ENCODE data around the gene HOXC5.
A peak's percentile ranks its signal among the peaks of the same experiment; 100 is the strongest.

The HOXC5 gene

DNA sequence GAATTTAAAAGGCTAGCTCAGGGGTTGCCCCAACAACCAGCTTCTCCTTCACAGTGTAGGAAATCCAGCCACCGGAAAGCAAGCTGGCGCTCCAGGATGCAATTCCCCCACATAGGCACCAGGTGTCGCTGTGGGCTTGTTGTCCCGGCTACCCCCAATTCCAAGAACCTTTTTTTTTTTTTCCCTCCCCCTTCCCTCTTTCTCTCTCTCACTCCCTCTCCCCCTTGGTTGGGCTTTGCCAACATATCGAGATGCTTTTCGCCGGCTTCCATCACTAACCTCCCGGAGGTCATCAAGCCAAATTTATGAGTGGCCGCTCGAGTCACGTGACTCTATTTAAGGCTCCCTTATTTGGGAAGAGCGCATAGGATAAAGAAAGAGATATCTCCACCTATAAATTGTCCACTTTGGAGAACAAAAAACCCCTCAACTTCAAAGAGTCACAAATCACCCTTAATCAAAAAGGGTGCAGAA, at the start of gene HOXC5:
HOXC5 (plus strand) TSS at position 424 of the 474 bp plus-strand sequence. CDS start 73 bp downstream, outside the sequence.
- no peak within 1 kb of the TSS for H3K4me3 ChIP-seq (ENCODE audit: low read depth, low read length)
- TF ChIP-seq, protein P1, sequence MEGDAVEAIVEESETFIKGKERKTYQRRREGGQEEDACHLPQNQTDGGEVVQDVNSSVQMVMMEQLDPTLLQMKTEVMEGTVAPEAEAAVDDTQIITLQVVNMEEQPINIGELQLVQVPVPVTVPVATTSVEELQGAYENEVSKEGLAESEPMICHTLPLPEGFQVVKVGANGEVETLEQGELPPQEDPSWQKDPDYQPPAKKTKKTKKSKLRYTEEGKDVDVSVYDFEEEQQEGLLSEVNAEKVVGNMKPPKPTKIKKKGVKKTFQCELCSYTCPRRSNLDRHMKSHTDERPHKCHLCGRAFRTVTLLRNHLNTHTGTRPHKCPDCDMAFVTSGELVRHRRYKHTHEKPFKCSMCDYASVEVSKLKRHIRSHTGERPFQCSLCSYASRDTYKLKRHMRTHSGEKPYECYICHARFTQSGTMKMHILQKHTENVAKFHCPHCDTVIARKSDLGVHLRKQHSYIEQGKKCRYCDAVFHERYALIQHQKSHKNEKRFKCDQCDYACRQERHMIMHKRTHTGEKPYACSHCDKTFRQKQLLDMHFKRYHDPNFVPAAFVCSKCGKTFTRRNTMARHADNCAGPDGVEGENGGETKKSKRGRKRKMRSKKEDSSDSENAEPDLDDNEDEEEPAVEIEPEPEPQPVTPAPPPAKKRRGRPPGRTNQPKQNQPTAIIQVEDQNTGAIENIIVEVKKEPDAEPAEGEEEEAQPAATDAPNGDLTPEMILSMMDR (IDR thresholded peaks at IDR 0.05; ENCODE audit: low read depth, low read length, missing control alignments), result peak; percentile 98
- no peak for DNase-seq (ENCODE audit: low read depth)

DNA sequence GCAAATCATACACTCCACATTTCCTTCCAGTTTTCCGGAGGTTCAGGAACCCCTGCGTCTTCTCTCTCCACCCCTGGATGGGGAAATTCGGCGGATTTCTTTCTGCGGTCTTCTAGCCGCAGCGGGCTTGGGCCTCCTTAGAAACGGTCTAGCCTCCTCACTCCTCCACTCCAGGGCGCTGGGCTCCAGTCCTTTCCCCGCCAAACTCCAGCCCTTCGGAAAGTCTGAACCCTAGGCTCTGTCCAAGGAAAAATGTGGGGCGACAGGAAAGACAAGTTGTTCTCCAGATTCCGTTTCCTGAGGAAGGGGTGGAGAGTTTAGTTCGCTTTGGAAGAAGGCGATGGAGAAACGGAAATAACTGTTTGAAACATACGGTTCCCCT, 49.3 kb upstream of the HOXC5 start:
- no peak overlapping the region for H3K4me3 ChIP-seq (ENCODE audit: low read depth, low read length)
- DNase-seq (ENCODE audit: low read depth), result no peak
- TF ChIP-seq, protein P1 (IDR thresholded peaks at IDR 0.05; ENCODE audit: low read depth, low read length, missing control alignments), result no peak

DNA sequence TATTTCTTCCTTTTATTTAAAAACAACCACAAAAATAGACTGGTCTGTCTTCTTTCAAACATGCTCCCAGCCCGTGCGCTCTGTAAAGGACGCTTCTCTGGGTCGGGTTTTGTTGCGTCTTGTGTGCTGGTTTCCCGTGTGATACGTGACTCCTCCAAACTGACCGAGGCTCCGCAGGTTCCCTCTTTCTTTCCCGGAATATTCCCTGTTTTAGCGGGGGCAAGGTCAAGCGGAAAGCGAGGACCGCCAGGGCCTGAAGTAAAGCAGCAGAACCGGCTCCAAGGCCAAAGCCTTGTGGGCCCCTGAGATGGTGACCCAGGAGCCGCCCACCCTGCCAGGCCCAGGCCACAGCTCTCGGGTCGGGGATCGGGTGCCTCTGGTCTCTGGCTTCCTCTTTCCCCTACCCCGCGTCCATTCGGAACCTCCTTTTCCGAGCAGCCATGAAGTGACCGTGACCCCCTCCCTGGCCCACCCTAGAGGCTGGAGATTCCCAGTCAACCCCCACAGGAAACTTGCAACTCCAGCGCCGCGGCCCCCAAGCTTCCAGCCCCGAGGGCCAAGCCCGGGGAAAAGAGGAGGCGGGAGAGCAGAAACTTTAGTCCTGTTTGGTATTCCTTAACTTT, 48.8 kb upstream of the HOXC5 start:
- TF ChIP-seq, protein P1 (IDR thresholded peaks at IDR 0.05; ENCODE audit: low read depth, low read length, missing control alignments), result no peak
- no peak overlapping the region for H3K4me3 ChIP-seq (ENCODE audit: low read depth, low read length)

DNA sequence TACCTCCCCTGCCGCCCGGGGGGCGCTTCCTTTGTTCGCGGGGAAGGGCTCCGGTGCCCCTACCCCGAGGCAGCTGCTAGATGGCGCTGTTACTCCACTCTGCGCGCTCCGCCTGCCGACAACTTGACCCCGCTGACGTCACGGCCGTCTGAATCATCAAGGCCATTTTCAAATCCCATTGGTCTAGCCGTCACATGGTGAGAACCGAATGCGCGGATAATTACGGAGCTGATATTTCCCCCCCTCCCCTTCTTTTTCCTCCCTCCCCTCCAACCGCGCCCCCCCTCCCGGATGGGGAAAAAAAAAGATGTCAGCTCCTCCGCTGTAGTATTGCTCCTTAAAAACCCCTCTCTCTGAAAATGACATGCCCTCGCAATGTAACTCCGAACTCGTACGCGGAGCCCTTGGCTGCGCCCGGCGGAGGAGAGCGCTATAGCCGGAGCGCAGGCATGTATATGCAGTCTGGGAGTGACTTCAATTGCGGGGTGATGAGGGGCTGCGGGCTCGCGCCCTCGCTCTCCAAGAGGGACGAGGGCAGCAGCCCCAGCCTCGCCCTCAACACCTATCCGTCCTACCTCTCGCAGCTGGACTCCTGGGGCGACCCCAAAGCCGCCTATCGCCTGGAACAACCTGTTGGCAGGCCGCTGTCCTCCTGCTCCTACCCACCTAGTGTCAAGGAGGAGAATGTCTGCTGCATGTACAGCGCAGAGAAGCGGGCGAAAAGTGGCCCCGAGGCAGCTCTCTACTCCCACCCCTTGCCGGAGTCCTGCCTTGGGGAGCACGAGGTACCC, 47.8 kb upstream of the HOXC5 start, which contains the start of gene HOXC10:
HOXC10 (plus strand) TSS at position 246 of the 791 bp plus-strand sequence; CDS start at position 360, 114 bp downstream.
- DNase-seq (ENCODE audit: low read depth), result no peak
- TF ChIP-seq, protein P1 (IDR thresholded peaks at IDR 0.05; ENCODE audit: low read depth, low read length, missing control alignments), result peak; percentile 77
- H3K4me3 ChIP-seq (ENCODE audit: low read depth, low read length), result no peak within 1 kb of the TSS

More for the DNA sequence above, 48.8 kb upstream of the HOXC5 start:
- DNase-seq (ENCODE audit: low read depth), result no peak

DNA sequence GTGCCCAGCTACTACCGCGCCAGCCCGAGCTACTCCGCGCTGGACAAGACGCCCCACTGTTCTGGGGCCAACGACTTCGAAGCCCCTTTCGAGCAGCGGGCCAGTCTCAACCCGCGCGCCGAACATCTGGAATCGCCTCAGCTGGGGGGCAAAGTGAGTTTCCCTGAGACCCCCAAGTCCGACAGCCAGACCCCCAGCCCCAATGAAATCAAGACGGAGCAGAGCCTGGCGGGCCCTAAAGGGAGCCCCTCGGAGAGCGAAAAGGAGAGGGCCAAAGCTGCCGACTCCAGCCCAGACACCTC, 47.2 kb upstream of the HOXC5 start:
- H3K4me3 ChIP-seq (ENCODE audit: low read depth, low read length), result no peak overlapping the region
- no peak for DNase-seq (ENCODE audit: low read depth)
- TF ChIP-seq, protein P1 (IDR thresholded peaks at IDR 0.05; ENCODE audit: low read depth, low read length, missing control alignments), result no peak

DNA sequence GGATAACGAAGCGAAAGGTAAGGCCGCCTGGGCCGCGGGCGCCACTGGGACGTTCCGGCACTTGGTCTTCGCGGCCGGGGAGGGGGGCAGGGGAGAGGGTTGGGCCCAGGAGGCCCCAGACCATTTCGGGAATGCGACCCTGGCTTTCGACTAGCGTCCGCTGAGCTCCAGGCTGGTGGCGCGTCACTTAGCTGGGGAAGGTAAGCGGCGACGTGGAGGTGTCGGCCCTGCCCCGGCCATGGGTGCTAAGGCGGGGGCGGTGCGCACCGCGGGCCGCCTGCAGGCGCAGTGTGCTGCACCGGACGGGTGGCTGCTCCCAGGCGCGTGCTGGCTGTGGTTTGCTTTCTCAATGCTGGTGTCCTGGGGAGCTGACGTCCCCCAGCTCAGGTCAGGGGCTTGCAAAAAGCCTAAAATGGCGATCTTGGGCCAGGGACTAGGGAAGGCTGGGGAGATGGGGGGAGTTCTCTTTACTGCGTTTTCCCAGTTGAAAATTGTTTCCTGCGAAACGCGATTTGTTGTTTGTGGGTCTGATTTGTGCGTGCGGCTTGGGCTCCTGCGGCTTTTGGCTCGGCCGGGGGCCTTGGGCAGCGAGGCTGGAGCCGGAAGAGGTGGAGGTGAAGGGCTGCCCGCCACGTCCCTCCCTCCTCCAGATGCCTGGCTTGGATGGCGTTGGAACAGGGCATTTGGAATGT, 46.7 kb upstream of the HOXC5 start:
- DNase-seq (ENCODE audit: low read depth), result no peak
- H3K4me3 ChIP-seq (ENCODE audit: low read depth, low read length), result no peak overlapping the region
- TF ChIP-seq, protein P1 (IDR thresholded peaks at IDR 0.05; ENCODE audit: low read depth, low read length, missing control alignments), result no peak
